SK-N-SH (cell line): ENCODE measurements around the gene DNAH1. TPM values are rescaled to one million over a fixed set of nuclear protein-coding genes. Genes with fewer than 3 reads are reported as not detected.
A peak's percentile ranks its signal among the peaks of the same experiment; 100 is the strongest.

Source experiments
- CTCF ChIA-PET: fragments of 300-600, 350-600 bp; formaldehyde crosslinking; extraction: SDS; loops from one replicate; lab custom pipeline; 2021; lab: Yijun Ruan, JAX
- POLR2A ChIA-PET: fragments of 350-600 bp; sonication (Branson Sonifier 250); formaldehyde crosslinking; extraction: SDS; loops from one replicate; lab custom pipeline; 2020; ENCODE audit warnings: antibody characterized with exemption, inconsistent platforms; lab: Yijun Ruan, JAX
- DNase-seq: peaks from one replicate; pipeline ENCODE4 v3.0.0; 2012
- H2AFZ ChIP-seq: fragments of 200-600 bp; sonication (generic); 2 replicates; pipeline ENCODE4 v1.8.1; 2016; ENCODE audit warnings: antibody characterized with exemption, mild to moderate bottlenecking, low read depth
- H3F3A ChIP-seq: fragments of 200-600 bp; sonication (generic); replicated peaks from 2 replicates; pipeline ENCODE3; 2016; ENCODE audit warnings: antibody characterized with exemption, mild to moderate bottlenecking; ENCODE audit not compliant: insufficient read depth
- H3K27ac ChIP-seq, 2 experiments: fragments of 200-500 bp in 1 of 2; fragments of 200-600 bp in 1 of 2; sonication (Bioruptor generic) in 1 of 2; sonication (generic), shearing (Covaris generic) in 1 of 2; 2 replicates each; pipeline versions ENCODE4 v1.5.1 to v1.6.1; 2014 to 2016; ENCODE audit warnings: low read depth in 2 of 2, inconsistent platforms in 1 of 2, low read length in 1 of 2, mild to moderate bottlenecking in 1 of 2, mixed read lengths in 1 of 2
- H3K27me3 ChIP-seq: fragments of 200-600 bp; sonication (generic), shearing (Covaris generic); 2 replicates; pipeline ENCODE4 v1.6.1; 2016; ENCODE audit warnings: mixed run types; ENCODE audit not compliant: insufficient read depth
- H3K36me3 ChIP-seq, 2 experiments: fragments of 200-500 bp in 1 of 2; fragments of 200-600 bp in 1 of 2; sonication (Bioruptor generic) in 1 of 2; sonication (generic) in 1 of 2; replicated peaks in 1 of 2; 2 replicates each; pipeline versions ENCODE3 to v1.5.1; 2014 to 2016; ENCODE audit warnings: low read length in 1 of 2, mild to moderate bottlenecking in 1 of 2; ENCODE audit not compliant: insufficient read depth in 2 of 2, control insufficient read depth in 1 of 2
- H3K4me1 ChIP-seq, 2 experiments: fragments of 200-500 bp in 1 of 2; fragments of 200-600 bp in 1 of 2; sonication (Bioruptor generic) in 1 of 2; sonication (generic), shearing (Covaris generic) in 1 of 2; 2 replicates each; pipeline versions ENCODE4 v1.5.1 to v1.6.1; 2014 to 2016; ENCODE audit warnings: low read depth in 1 of 2, low read length in 1 of 2, mixed run types in 1 of 2; ENCODE audit not compliant: insufficient read depth in 2 of 2, control insufficient read depth in 1 of 2
- H3K4me2 ChIP-seq: fragments of 200-600 bp; sonication (generic), shearing (Covaris generic); 2 replicates; pipeline ENCODE4 v1.6.1; 2017; ENCODE audit warnings: mixed run types
- H3K4me3 ChIP-seq, 2 experiments: fragments of 200-500 bp in 1 of 2; fragments of 200-600 bp in 1 of 2; sonication (Bioruptor generic) in 1 of 2; sonication (generic), shearing (Covaris generic) in 1 of 2; 2 replicates each; pipeline versions ENCODE4 v1.5.1 to v1.8.1; 2014 to 2016; ENCODE audit warnings: low read depth in 2 of 2, inconsistent platforms in 1 of 2, low read length in 1 of 2, mild to moderate bottlenecking in 1 of 2, mixed read lengths in 1 of 2, moderate library complexity in 1 of 2
- H3K79me2 ChIP-seq: fragments of 200-600 bp; sonication (generic); 2 replicates; pipeline ENCODE4 v1.8.1; 2017; ENCODE audit warnings: mild to moderate bottlenecking; ENCODE audit not compliant: insufficient read depth
- H3K9ac ChIP-seq: fragments of 200-600 bp; sonication (generic); 2 replicates; pipeline ENCODE4 v1.6.1; 2017; ENCODE audit warnings: mixed run types
- H3K9me2 ChIP-seq: fragments of 200-600 bp; sonication (generic); 2 replicates; pipeline ENCODE4 v1.6.1; 2017; ENCODE audit warnings: mixed run types
- H3K9me3 ChIP-seq: fragments of 200-600 bp; sonication (generic); 2 replicates; pipeline ENCODE4 v1.6.1; 2017; ENCODE audit warnings: mixed run types, mild to moderate bottlenecking, moderate library complexity
- H4K20me1 ChIP-seq: fragments of 200-600 bp; sonication (generic); 2 replicates; pipeline ENCODE4 v1.6.1; 2017; ENCODE audit warnings: mild to moderate bottlenecking, mixed run types; ENCODE audit not compliant: insufficient read depth
- FOSL2 ChIP-seq: IDR thresholded peaks from 2 replicates; pipeline ENCODE4 v1.4.0; 2012; ENCODE audit warnings: low read depth, mild to moderate bottlenecking, moderate library complexity, borderline replicate concordance
- GATA2 ChIP-seq: sonication (generic); formaldehyde crosslinking; IDR thresholded peaks from 2 replicates; pipeline ENCODE4 v1.5.0; 2020; ENCODE audit warnings: mild to moderate bottlenecking, missing genetic modification reagents
- JUND ChIP-seq: IDR thresholded peaks from 2 replicates; pipeline ENCODE4 v1.4.0; 2012
- NRF1 ChIP-seq: IDR thresholded peaks from 2 replicates; pipeline ENCODE4 v1.6.1; 2012; ENCODE audit warnings: low read depth, mild to moderate bottlenecking, low read length
- SIN3A ChIP-seq: IDR thresholded peaks from 2 replicates; pipeline ENCODE4 v1.6.1; 2012; ENCODE audit warnings: low read depth, mild to moderate bottlenecking, low read length, moderate library complexity, borderline replicate concordance
- WGBS: methylation state at CpG from one replicate; pipeline ENCODE4 v1.1.6; 2017; ENCODE audit warnings: low lambda C conversion rate; 5-methylcytosine and 5-hydroxymethylcytosine counted together
- polyA plus RNA-seq, 3 experiments: library from polyadenylated mRNA; depleted of rRNA; stranded (reverse); fragments of >200 nt; gene quantifications; 2 replicates each; pipeline ENCODE4 v1.2.3, GENCODE V29; 2012
- TF ChIP-seq, protein P1 (sequence below): fragments of 150-350 bp; IDR thresholded peaks from 2 replicates; pipeline ENCODE4 v1.6.1; 2017; ENCODE audit warnings: antibody characterized with exemption, low read length, low read depth, borderline replicate concordance
- TF ChIP-seq, protein P2 (sequence below): fragments of 150-350 bp; IDR thresholded peaks from 2 replicates; pipeline ENCODE4 v1.6.1; 2016; ENCODE audit warnings: mild to moderate bottlenecking, low read depth, low read length

DNAH1 gene
- polyA plus RNA-seq, 1 of the 3 experiments (the other 2 are of a cell fraction), result 5.1 TPM

DNA sequence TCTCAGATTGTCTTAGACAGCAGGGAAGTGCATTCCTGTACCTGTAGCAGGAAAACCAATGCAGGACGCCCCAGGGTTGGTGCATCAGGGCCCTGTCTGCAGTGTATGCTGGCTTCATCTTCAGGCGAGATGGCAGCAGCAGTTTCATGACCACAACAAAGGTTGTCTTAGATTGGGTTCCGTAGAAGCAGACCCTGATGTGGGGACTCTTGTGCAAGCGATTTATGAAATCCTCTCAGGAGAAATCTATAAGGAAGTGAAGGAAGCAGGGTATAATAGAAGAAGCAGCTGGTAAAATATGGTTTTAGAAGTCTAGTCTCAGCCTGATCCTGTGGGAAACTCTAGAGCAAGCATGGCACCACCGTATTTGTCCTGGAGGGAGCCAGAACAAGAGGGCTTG lies 25.0 kb downstream of the DNAH1 start:
- no peaks in the 10 kb centered on the region for H4K20me1 ChIP-seq
- peaks cover 0 to 3% of the 10 kb centered on the region in 2 experiments; a peak in 1 of 4 replicates for H3K4me1 ChIP-seq
- H3K4me2 ChIP-seq, result no peak overlapping the region
- no peak overlapping the region for H3K4me3 ChIP-seq
- POLR2A ChIA-PET, result no interaction called here
- 71% methylated on average over 5 of the region's 5 CpGs for WGBS
- H2AFZ ChIP-seq, result no peak overlapping the region
- no peaks in the 10 kb centered on the region for H3K9me2 ChIP-seq
- no peaks in the 10 kb centered on the region for H3K79me2 ChIP-seq
- CTCF ChIA-PET, result interaction anchor here (0.8 to 32.8 kb wide), 4 partner anchors 47 to 118 kb away, joined by 3 to 504 read pairs (median 56); partner anchors contain the start of genes GLYCTK and TLR9
- TF ChIP-seq, protein P1, sequence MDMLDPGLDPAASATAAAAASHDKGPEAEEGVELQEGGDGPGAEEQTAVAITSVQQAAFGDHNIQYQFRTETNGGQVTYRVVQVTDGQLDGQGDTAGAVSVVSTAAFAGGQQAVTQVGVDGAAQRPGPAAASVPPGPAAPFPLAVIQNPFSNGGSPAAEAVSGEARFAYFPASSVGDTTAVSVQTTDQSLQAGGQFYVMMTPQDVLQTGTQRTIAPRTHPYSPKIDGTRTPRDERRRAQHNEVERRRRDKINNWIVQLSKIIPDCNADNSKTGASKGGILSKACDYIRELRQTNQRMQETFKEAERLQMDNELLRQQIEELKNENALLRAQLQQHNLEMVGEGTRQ, result no peak
- TF ChIP-seq, protein P2, sequence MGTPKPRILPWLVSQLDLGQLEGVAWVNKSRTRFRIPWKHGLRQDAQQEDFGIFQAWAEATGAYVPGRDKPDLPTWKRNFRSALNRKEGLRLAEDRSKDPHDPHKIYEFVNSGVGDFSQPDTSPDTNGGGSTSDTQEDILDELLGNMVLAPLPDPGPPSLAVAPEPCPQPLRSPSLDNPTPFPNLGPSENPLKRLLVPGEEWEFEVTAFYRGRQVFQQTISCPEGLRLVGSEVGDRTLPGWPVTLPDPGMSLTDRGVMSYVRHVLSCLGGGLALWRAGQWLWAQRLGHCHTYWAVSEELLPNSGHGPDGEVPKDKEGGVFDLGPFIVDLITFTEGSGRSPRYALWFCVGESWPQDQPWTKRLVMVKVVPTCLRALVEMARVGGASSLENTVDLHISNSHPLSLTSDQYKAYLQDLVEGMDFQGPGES, result no peak
- TF ChIP-seq GATA2, result no peak
- TF ChIP-seq, all 33 proteins: peak for 0
- no peaks in the 10 kb centered on the region for H3K9me3 ChIP-seq
- no peaks in the 10 kb centered on the region for H3F3A ChIP-seq
- H3K27ac ChIP-seq, result no peak overlapping the region
- H3K27me3 ChIP-seq, result no peaks in the 10 kb centered on the region
- H3K9ac ChIP-seq, result no peak overlapping the region
- no peaks in the 10 kb centered on the region for H3K36me3 ChIP-seq
- no peak for DNase-seq

DNA sequence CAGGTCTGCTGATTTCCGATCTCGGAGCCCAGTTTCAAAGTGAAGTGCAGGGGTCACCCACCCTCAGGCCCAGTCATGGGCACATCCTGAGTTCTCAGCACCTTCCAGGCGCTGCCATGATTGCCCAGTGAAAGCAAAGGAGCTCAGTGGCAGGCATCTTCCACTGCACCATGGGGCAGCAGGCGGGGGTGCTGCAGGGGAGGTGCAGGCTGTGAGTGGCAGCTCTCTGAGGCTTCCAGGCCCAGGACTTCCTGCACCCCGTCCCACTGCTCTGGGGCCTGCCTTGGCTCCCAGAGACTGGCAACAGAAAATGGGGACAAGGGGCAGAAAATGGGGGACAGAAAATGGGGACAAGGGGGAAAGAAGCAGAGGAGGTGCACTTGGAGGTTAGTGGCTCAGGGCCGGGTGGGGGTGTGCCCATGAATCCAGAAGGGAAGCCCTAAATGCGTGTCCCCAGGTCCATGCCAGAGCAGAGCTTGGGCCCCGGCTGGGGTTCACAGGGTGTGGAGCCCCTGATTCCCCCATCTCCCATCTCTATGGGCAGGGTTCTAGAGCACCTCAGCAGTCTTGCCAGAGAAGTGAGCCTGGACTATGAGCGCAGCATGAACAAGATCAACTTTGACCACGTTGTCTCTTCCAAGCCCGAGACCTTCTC lies 28.0 kb downstream of the DNAH1 start:
- no peak overlapping the region for H2AFZ ChIP-seq
- no peaks in the 10 kb centered on the region for H3K9me2 ChIP-seq
- H3K9ac ChIP-seq, result no peak overlapping the region
- H4K20me1 ChIP-seq, result no peaks in the 10 kb centered on the region
- no peak overlapping the region for H3K4me2 ChIP-seq
- H3K4me3 ChIP-seq, result no peak overlapping the region
- WGBS, result 85% methylated on average over 8 of the region's 11 CpGs
- no peak overlapping the region for H3K27ac ChIP-seq
- no peaks in the 10 kb centered on the region for H3K9me3 ChIP-seq
- no peaks in the 10 kb centered on the region for H3F3A ChIP-seq
- H3K36me3 ChIP-seq, result no peaks in the 10 kb centered on the region
- no peaks in the 10 kb centered on the region for H3K27me3 ChIP-seq
- CTCF ChIA-PET, result interaction anchor here (13.0 to 32.8 kb wide), 2 partner anchors 50 to 121 kb away, joined by 109 to 504 read pairs; partner anchors contain the start of genes GLYCTK and TLR9
- no peak for DNase-seq
- TF ChIP-seq NRF1 (no peak), JUND (no peak)
- POLR2A ChIA-PET, result no interaction called here
- no peaks in the 10 kb centered on the region for H3K4me1 ChIP-seq
- no peaks in the 10 kb centered on the region for H3K79me2 ChIP-seq

DNA sequence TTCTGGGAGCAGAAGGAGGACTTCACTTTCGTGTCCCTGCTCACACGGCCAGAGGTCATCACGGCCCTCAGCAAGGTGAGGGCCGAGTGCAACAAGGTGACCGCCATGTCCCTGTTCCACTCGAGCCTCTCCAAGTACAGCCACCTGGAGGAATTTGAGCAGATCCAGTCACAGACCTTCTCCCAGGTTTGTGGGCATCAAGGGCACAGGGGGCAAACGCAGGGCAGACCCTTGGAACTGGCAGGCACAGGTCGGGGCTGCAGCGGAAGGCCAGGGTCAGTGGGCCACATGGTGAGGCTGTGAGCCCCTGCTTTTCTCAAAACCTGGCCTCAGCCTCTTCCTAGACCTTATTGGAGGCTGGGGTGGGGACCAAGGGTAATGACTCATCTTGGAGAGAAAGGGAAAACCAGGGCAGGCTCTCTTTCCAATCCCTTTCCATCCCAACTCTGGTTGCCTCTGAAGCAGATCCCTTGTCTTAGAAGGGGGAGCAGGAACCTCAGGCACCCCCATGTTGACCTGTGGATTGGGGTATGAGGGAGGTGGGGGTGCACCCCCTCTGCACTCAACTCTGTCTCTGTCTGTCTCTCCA lies 29.5 kb downstream of the DNAH1 start:
- no CpG with 5 or more reads among the region's 9 CpGs for WGBS
- no peaks in the 10 kb centered on the region for H3K36me3 ChIP-seq
- ChIA-PET CTCF (interaction anchor here (5.8 to 32.8 kb wide), 3 partner anchors 52 to 125 kb away, joined by 25 to 504 read pairs (median 109); partner anchors contain the start of genes GLYCTK and TLR9), POLR2A (no interaction called here)
- TF ChIP-seq SIN3A, result no peak
- TF ChIP-seq FOSL2, result peak; percentile 50; the same call in 1 of the 2 replicates
- H3K27me3 ChIP-seq, result no peaks in the 10 kb centered on the region
- H3K4me2 ChIP-seq, result no peak overlapping the region
- H3K79me2 ChIP-seq, result no peaks in the 10 kb centered on the region
- no peaks in the 10 kb centered on the region for H3K9me3 ChIP-seq
- H4K20me1 ChIP-seq, result no peaks in the 10 kb centered on the region
- H3K9ac ChIP-seq, result no peak overlapping the region
- DNase-seq, result no peak
- no peaks in the 10 kb centered on the region for H3K9me2 ChIP-seq
- H2AFZ ChIP-seq, result no peak overlapping the region
- H3K4me1 ChIP-seq, result no peaks in the 10 kb centered on the region
- H3K27ac ChIP-seq, result no peak overlapping the region
- no peak overlapping the region for H3K4me3 ChIP-seq
- no peaks in the 10 kb centered on the region for H3F3A ChIP-seq
